ENCODE measurements around the gene SF3B6. TPM values are rescaled to one million over a fixed set of nuclear protein-coding genes. Genes with fewer than 3 reads are reported as not detected.

Gene SF3B6
- total and polyA plus RNA-seq, 11 donors = 37.4 to 121 (median 58.4) TPM

- TF ChIP-seq CTCF (IDR thresholded peaks at IDR 0.05) = no peak
- no peak for TF ChIP-seq POLR2A (IDR thresholded peaks at IDR 0.05)
- DNase-seq = no peak
- ATAC-seq = no peak
- peaks cover 0 to 18% (median 6%) of the 10 kb centered on the region in 9 donors for H3K36me3 ChIP-seq
- no peaks in the 10 kb centered on the region for H3K9me3 ChIP-seq
- no peak overlapping the region for H3K4me3 ChIP-seq
- H3K27me3 ChIP-seq = no peaks in the 10 kb centered on the region
- intact Hi-C loops (cut with DNase I) = loop anchor here in 4 of 10 donors (5.0 to 10.0 kb wide), 4 partner anchors 33 to 264 kb away; partner anchors contain the start of genes FAM228B (in 1 of the 4) and PFN4 (in 1 of the 4)
- H3K27ac ChIP-seq = no peak overlapping the region
- peaks cover 0 to 14% (median 6%) of the 10 kb centered on the region in 12 donors for H3K4me1 ChIP-seq
- WGBS, 4 donors = 65 to 93% (median 80%) methylated on average over 2 of the region's 2 CpGs
Observed at GRCh38 chr2:24088821-24089359, 12.8 kb upstream of the SF3B6 start.

GRCh38 chr2:24087032-24087431, 10.9 kb upstream of the SF3B6 start:
- DNase-seq (no peak), ATAC-seq (no peak)
- Histone ChIP-seq H3K4me1 (peaks cover 0 to 27% (median 13%) of the 10 kb centered on the region in 12 donors), H3K36me3 (peaks cover 0 to 30% (median 14%) of the 10 kb centered on the region in 9 donors), H3K27ac (no peak overlapping the region), H3K9me3 (no peaks in the 10 kb centered on the region), H3K4me3 (no peak overlapping the region), H3K27me3 (no peaks in the 10 kb centered on the region)
- intact Hi-C loops (cut with DNase I) = loop anchor here in 4 of 10 donors (5.0 to 10.0 kb wide), 4 partner anchors 35 to 262 kb away; partner anchors contain the start of genes FAM228B (in 1 of the 4) and PFN4 (in 1 of the 4)
- no peak for TF ChIP-seq CTCF (IDR thresholded peaks at IDR 0.05)
- no peak for TF ChIP-seq POLR2A (IDR thresholded peaks at IDR 0.05)
- WGBS, 4 donors = 89 to 92% (median 90%) methylated on average over 3 of the region's 3 CpGs

- WGBS, 4 donors = 86 to 93% (median 91%) methylated on average over 1 of the region's 1 CpG
- DNase-seq (no peak), ATAC-seq (no peak)
- Histone ChIP-seq H3K4me1 (peaks cover 0 to 27% (median 13%) of the 10 kb centered on the region in 12 donors), H3K9me3 (no peaks in the 10 kb centered on the region), H3K36me3 (peaks cover 0 to 36% (median 19%) of the 10 kb centered on the region in 9 donors), H3K27ac (no peak overlapping the region), H3K27me3 (no peaks in the 10 kb centered on the region), H3K4me3 (no peak overlapping the region)
- intact Hi-C loops (cut with DNase I) = loop anchor here in 4 of 10 donors (5.0 to 10.0 kb wide), 4 partner anchors 36 to 261 kb away; partner anchors contain the start of genes FAM228B (in 1 of the 4) and PFN4 (in 1 of the 4)
- TF ChIP-seq CTCF (IDR thresholded peaks at IDR 0.05) (no peak), POLR2A (IDR thresholded peaks at IDR 0.05) (no peak)
Observed at GRCh38 chr2:24086241-24086640, 10.1 kb upstream of the SF3B6 start.

- Histone ChIP-seq H3K4me1 (peaks cover 0 to 27% (median 13%) of the 10 kb centered on the region in 12 donors), H3K27me3 (no peaks in the 10 kb centered on the region), H3K36me3 (peaks cover 0 to 46% (median 30%) of the 10 kb centered on the region in 9 donors), H3K9me3 (no peaks in the 10 kb centered on the region), H3K4me3 (peak overlapping the region; percentile 34 to 81 (median 69)), H3K27ac (peak overlapping the region; percentile 85 to 98 (median 92))
- intact Hi-C loops (cut with DNase I) = loop anchor here in 8 of 10 donors (2.0 to 10.0 kb wide), 7 partner anchors 37 to 262 kb away; partner anchors contain the start of genes FAM228B (in 5 of the 8), PFN4 (in 5 of the 8) and ATAD2B (in 1 of the 8)
- WGBS, 4 donors = 11 to 22% (median 14%) methylated on average over 11 of the region's 11 CpGs
- TF ChIP-seq POLR2A (IDR thresholded peaks at IDR 0.05) = no peak
- no peak for TF ChIP-seq CTCF (IDR thresholded peaks at IDR 0.05)
- ATAC-seq (peak in 1 of 4 donors; percentile 5), DNase-seq (no peak)
Observed at GRCh38 chr2:24085200-24085489, 9.0 kb upstream of the SF3B6 start.
